Measurements from ENCODE around the gene RABEP2.
"Not testable (repeated sequence)": the region's sequence is repeated elsewhere in the genome, so short reads cannot be mapped to it uniquely, and the experiment has no call there.

Gene RABEP2

GRCh38 chr16:28932339-28933141 lies 7.5 kb upstream of the RABEP2 start:
- DNase-seq (ENCODE audit: low spot score) = no peak

GRCh38 chr16:28931801-28932225 lies 6.8 kb upstream of the RABEP2 start, which contains the start of gene CD19:
Gene CD19 (plus strand): TSS chr16:28931971. CDS start chr16:28932001, 30 bp downstream.
- DNase-seq (ENCODE audit: low spot score) = no peak

GRCh38 chr16:28930652-28931051 lies 5.6 kb upstream of the RABEP2 start:
- DNase-seq (ENCODE audit: low spot score) = no peak

GRCh38 chr16:28930203-28930602 lies 5.2 kb upstream of the RABEP2 start:
- DNase-seq (ENCODE audit: low spot score) = no peak

GRCh38 chr16:28927815-28928214 lies 2.8 kb upstream of the RABEP2 start:
- no peak for DNase-seq (ENCODE audit: low spot score)

GRCh38 chr16:28926284-28926683 lies 1.2 kb upstream of the RABEP2 start:
- not testable (repeated sequence) for DNase-seq (ENCODE audit: low spot score)

- DNase-seq (ENCODE audit: low spot score) = peak; percentile 90
Observed at GRCh38 chr16:28925386-28926228, 569 bp upstream of the RABEP2 start.

- no peak for DNase-seq (ENCODE audit: low spot score)
Observed at GRCh38 chr16:28924399-28924761, 658 bp downstream of the RABEP2 start.

- DNase-seq (ENCODE audit: low spot score) = no peak
Observed at GRCh38 chr16:28923652-28924398, 1.2 kb downstream of the RABEP2 start.

- no peak for DNase-seq (ENCODE audit: low spot score)
Observed at GRCh38 chr16:28923231-28923587, 1.8 kb downstream of the RABEP2 start.

- no peak for DNase-seq (ENCODE audit: low spot score)
Observed at GRCh38 chr16:28918698-28919097, 6.3 kb downstream of the RABEP2 start.

- no peak for DNase-seq (ENCODE audit: low spot score)
Observed at GRCh38 chr16:28917095-28917494, 7.9 kb downstream of the RABEP2 start.

GRCh38 chr16:28915181-28915580 lies 9.9 kb downstream of the RABEP2 start:
- DNase-seq (ENCODE audit: low spot score) = peak; percentile 57

GRCh38 chr16:28913946-28914724 lies 10.9 kb downstream of the RABEP2 start:
- no peak for DNase-seq (ENCODE audit: low spot score)

- DNase-seq (ENCODE audit: low spot score) = no peak
Observed at GRCh38 chr16:28912558-28912957, 12.5 kb downstream of the RABEP2 start.

- peak; percentile 67 for DNase-seq (ENCODE audit: low spot score)
Observed at GRCh38 chr16:28910086-28911031, 14.7 kb downstream of the RABEP2 start.

- DNase-seq (ENCODE audit: low spot score) = no peak
Observed at GRCh38 chr16:28905800-28906372, 19.2 kb downstream of the RABEP2 start.

- no peak for DNase-seq (ENCODE audit: low spot score)
Observed at GRCh38 chr16:28905229-28905754, 19.7 kb downstream of the RABEP2 start.

- no peak for DNase-seq (ENCODE audit: low spot score)
Observed at GRCh38 chr16:28904828-28905227, 20.2 kb downstream of the RABEP2 start.

- DNase-seq (ENCODE audit: low spot score) = no peak
Observed at GRCh38 chr16:28904363-28904762, 20.7 kb downstream of the RABEP2 start.

Data from RKO (cell line).